Medulla oblongata (tissue), 1 donor: ENCODE data around the gene SPATA12.

ENCODE experiments used
- DNase-seq: peaks from one replicate; pipeline ENCODE4 v3.0.0-alpha.2; 2015; ENCODE audit errors: extremely low spot score

Gene SPATA12, protein sequence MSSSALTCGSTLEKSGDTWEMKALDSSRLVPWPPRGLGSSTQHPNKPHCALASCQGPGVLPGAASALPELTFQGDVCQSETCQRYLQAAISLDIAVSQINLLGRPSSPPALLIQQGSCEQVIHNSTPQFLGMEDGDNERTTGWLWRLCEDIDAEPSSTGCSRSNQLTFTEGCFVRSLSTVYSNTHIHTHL

DNA sequence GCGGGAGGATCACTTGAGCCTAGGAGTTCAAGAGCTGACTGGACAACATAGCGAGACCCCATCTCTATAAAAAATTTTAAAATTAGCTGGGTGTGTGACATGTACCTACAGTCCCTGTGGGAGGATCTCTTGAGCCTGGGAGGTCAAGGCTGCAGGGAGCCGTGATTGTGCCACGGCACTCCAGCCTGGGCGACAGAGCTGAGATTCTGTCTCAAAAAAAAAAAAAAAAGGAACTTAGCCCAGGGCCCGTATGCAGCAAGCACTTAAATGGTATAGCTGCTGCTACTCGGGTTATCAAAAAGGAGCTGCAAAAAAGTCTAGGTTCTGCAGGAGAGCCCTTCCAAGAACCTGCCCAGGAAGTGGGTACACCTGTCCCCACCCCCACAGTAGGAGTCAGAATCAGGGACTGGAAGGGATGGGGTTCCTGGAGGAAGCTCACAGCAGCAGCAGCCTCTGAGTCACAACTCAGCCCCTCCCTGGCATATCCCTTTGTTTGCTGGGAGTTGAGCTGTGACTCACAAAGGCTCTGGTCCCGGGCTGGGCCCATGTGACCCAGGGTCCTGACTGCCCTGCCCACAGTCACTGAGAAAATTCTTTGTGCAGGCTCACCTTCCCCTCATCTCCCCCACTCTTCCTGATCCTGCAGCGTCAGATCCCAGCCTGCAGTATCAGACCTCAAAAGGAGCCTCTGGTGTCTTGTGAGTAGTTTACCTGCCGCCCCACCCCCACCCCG, at the start of gene SPATA12:
Gene SPATA12 (plus strand): TSS at position 576 of the 733 bp plus-strand sequence. CDS start 13,031 bp downstream, outside the sequence.
- DNase-seq: peak; percentile 89

DNA sequence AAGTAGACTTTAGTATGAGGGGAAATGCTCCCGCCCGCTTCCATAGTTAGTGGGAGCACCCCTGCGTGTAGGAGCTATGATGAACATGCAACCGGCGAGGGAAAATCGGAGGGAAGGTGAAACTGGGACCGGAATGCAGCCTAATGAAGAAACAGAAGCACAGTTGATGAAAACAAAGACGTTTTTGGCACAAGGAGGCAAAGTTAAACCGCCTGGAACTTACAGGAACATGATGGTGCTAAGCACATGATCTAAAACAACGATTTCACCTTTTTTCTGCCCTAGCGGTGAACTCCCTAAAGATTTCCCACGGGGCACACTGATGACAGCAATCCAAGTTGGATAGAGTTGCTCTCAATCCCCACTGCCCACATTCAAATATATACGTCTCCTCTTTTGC, 49.4 kb upstream of the SPATA12 start:
- no peak for DNase-seq

DNA sequence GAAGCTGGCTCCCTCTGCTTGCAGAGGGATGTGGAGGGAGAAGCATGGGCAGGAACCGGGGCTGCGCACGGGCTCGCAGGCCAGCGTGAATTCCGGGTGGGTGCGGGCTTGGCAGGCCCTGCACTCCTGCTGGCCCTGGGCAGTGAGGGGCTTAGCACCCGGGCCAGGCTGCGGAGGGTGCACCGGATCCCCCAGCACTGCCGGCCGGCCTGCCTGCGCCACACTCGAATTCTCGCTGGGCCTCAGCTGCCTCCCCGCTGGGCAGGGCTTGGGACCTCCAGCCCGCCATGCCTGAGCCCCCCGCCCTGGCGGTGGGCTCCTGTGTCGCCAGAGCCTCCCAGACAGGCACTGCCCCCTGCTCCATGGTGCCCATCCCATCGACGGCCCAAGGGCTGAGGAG, 47.6 kb upstream of the SPATA12 start:
- no peak for DNase-seq

DNA sequence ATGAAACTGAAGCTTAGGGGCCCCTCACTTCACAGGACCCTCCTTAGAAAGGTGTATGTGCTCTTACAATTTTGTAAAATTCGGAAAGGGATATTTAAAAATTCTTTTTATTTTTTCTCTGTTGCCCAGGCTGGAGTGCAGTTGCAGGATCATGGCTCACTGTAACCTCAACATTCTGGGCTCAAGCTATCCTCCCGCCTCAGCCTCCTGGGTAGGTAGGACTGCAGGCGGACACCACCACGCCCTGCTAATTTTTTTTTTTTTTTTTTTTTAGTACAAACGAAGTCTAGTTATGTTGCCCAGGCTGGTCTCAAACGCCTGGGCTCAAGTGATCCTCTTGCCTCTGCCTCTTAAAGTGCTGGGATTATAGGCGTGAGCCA, 45.1 kb upstream of the SPATA12 start:
- no peak for DNase-seq

DNA sequence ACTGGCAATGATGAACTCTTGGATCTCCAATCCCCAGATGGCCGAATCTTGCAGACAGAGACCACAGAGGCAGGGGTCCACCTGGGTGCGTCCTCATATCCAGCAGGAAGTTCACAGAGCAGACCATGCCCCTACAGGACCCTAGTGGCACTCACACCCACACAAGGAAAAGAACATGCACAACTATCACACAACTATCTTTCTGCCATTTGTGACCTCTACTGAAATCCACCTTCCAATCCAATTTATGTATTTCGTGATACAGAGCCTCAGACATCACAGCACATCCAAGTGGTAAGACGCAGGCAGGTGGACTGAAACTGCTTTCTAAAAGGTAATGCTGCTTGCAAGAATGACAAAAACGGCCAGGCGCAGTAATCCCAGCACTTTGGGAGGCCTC, 44.6 kb upstream of the SPATA12 start:
- DNase-seq: no peak

DNA sequence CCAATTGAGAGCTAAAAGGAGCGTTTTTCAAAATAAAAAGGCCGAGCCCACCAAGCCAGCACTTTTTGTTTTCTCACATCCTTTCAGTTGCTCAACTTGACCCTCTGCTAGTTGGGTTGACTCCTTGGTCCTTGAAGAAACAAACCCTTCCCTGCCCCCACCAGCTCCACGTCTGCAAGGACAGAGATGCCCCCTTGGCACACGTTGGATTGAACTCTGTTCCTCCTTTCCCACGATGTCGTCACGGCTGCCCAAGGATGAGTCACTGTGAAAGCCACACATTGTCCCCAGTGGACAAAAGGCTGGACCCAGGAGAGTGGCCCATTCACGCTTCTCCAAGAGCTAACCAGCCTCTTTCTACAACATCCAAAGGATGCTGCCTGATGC, 43.0 kb upstream of the SPATA12 start:
- DNase-seq: peak; percentile 97

DNA sequence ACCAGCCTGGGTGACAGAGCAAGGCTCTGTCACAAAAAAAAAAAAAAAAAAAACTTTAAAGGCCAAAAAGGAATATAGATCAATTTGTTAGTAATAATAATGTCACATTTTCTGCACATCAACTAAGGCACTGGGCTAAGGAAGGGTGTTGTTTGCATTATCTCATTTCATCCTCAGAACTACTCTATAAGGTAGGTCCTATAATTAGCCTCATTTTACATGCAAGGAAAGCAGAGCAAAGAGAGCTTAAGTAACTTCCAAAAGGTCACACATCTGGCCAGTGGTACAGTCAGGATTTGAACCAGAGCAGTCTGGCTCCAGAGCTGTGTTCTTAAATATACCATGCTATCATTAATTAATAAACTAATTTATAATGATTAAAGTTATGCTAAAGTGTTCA, 42.2 kb upstream of the SPATA12 start:
- DNase-seq: no peak

DNA sequence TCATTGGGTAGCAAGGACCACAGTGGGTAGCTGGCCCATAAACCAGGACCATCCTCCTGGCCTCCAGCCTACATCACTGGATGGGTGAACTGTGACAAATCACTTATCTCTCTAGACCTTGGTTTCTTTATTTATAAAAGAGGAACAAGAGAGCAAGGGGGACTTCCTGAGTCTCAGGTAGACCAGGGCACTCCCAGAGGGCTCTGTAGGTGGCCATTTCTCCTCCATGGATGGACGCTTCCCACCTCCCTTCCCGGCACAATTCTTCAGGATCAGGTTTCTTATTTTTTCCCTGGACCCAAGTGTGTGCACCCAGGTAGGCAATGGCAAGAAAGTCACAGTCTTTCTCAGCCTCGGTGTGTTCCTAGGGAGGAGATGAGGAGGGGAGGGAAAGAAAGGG, 41.4 kb upstream of the SPATA12 start:
- no peak for DNase-seq

DNA sequence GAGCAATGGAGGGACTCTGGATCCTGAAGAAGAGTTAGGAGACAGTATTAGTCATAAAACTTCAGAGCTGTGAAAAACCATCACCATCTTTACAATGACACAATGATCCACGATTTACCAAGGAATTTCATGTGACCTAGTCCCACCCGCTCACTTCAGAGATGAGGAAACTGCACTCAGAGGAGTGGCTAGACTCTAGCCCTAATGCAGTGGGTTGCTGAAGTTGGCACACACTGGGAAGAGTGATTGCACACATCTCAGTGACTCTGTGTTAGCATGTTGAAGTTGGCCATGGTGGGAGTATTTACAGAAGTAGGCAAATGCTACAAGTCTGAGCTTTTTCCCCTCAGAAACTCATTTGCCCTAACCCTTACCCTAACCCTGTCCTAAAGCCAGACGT, 35.2 kb upstream of the SPATA12 start:
- DNase-seq: no peak

DNA sequence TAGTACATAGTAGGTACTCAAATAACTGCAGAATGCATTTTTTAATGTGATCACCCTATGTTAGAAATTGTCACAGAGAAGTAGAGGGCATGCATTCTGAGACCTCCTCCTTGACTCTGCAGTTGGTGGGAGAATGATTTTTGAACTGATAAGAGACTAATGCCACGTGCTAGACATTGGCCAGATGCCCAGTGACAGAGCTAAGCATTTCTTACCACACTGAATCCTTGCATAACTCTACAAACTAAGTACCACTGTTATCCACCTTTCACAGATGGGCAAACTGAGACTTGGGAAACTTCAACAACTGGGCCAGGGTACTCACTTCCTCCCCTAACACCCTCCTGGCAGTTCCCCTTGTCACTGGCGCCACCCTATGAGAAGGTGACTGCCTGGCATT, 33.5 kb upstream of the SPATA12 start:
- DNase-seq: no peak

DNA sequence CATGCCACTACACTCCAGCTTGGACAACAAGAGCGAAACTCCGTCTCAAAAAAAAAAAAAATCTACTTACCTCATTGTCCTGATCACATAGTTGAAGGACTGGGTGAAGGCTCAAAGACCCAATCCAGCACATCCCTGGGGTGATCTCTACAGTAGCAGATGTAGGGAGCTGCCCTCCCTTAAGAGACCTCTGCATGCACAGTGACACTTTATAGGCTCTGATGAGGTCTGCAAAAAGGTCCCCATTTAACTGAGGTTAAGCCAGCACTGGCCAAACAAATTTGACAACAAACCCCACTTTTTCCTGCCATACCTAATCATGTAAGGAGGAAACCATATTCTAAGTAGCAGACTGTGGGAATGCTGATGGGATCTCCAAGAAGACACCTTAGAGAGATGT, 31.1 kb upstream of the SPATA12 start:
- no peak for DNase-seq

DNA sequence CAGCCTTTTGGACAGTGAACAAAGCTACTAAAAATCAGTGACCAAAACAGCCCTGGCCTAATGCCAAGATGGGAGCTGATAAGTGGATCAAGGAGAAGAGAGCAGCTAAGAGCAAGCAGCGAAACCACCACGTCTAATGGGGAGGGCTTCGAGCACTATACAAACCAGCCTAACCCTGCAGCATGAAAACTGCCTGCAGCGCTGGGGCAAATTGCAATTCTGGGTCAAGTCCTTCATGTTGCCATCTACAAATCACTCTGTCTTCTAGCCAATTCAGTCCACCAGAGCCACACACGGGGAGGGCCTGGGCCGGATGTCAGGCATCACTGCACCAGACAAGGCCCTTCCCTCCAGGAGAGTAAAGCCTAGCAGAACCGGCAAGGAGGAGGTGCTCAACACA, 30.5 kb upstream of the SPATA12 start:
- DNase-seq: no peak

DNA sequence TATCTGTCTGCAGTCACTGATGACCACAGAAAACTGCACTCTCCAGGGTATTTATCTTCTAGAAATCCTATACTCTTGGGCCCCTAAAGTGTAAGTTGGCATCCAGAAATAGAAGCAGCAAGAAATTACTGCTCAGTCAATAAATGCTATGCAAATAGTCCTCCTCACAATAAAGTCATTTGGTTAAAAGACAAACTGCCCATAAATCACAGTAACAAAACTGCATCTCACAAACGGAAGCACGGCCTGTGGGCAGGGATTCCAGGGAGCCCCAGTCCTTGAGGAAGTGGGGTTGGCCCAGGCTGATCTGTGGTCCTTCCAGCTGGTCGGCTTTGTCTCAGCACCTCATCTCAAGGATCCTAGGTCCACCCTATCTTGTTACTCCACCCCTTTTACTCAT, 29.7 kb upstream of the SPATA12 start:
- no peak for DNase-seq

DNA sequence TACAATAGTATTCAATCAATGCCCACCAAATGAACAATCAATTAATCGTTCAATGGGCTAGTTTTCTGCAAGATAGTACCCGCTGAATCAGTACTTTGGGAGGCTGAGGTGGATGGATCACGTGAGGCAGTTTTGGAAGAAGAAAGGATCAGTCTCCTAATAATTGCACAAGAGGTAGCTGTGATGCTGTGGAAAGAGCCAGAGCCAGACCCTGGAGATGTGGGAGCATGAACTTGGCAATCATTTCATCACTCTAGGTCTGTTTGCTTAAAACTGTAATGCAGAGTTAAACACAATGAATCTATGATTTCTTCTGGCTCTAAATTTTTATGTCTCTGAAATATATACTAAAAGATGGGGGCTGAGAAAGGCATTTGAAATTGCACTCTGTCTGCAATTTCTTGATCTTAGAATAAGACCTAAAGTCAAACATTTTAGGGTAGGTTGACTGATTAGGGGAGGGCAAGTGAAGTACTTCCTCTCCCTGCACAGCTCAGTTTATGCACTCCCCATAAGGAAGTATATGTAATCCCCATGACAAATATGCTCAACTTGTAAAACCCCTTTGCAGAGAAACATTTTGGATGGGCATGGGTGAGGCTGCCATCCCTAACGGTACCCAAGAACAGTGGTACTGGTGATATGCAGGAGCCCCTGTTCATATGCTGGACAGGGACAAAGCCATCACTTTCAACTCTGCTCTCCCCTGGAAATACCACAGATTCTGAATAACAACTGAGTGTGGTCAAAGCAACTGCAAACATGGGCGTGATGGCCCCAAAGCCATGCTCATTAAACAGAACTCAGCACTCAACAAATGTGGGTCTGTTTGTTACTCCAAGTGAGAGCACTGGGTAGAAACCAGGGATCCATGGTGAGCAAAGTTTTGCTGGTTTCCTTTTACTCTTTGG, 28.6 kb upstream of the SPATA12 start:
- DNase-seq: no peak

DNA sequence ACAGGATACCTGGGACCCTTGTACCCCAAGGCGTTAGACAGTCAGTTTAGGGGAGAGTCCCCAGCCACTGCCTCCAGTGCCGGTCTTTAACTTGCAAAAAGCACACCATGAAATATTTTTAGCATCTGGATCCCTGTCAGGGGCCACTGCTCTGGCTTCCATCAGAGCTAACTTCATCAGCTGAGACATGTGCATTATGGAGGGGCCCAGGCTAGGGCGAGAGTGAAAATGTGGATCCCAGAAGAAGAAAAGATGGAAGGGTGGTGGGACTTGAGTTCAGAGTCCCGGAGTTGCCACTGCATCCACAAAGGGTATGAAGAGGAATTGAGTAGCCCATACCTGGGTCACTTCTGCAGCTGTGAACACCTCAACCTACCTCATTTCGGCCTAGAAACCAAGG, 23.5 kb upstream of the SPATA12 start:
- DNase-seq: no peak

DNA sequence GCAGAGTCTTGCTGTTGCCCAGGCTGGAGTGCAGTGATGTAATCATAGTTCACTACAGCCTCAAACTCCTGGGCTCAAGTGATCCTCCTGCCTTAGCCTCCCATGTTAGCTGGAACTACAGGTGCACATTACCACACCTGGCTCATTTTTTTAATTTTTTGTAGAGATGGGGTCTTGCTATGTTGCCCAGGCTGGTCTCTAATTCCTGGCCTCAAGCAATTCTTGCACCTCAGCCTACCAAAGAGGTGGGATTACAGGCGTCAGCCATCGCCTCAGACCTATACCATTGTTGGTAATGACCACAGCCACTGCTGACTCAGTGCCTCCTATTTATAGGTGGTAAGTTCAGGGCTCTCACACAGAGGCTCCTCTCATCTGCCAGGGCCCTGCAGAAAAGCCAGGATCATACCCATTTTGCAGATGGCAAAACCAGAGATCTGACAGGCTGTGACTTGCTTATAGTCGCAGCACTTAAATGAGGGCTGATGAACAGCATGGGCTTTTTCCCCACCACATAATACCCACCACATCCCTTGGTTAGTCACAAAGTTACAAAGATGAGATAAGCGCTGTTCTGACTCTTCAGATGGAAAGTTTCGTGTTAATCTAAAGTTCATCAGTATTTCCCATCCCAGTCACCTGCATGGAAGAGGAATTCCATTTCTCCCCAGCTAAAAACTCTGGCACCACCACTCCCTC, 21.8 kb upstream of the SPATA12 start:
- no peak for DNase-seq

DNA sequence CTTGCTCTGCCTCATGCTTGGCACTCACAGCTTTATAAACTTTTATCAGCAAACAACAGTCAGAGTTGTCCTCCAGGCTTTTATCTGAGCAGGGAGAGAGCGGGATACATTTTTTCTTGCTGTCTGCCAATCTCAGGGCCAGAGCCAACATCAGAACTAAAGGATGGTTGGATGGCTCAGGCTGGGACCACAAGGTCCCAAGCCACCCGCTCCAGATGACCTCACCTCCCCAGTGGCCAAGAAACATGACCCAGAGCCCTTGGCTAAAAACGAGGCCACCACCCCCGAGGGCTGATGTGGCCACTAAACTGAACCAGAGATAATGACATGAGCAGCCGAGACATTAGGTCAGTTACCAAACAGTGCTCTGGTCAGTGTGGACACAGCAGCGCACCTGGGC, 18.8 kb upstream of the SPATA12 start:
- DNase-seq: no peak

DNA sequence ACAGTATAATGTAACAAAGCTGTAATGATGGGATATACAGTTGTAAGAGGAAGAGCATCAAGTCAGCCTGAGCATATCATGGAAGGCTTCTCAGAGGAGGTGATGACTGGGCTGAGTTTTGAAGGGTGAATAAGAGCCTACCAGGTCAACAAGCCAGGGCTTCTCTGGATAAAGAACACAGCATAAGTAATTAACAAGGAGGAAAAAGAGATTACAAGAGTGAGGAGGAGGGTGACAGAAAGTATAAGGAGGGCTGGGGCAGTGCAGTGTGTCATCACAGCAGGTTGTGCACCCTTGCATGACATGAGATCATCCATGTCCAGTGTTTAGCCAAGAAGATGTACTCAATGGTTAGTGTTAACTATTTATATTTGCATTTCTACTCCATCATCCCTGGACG, 16.9 kb upstream of the SPATA12 start:
- no peak for DNase-seq

DNA sequence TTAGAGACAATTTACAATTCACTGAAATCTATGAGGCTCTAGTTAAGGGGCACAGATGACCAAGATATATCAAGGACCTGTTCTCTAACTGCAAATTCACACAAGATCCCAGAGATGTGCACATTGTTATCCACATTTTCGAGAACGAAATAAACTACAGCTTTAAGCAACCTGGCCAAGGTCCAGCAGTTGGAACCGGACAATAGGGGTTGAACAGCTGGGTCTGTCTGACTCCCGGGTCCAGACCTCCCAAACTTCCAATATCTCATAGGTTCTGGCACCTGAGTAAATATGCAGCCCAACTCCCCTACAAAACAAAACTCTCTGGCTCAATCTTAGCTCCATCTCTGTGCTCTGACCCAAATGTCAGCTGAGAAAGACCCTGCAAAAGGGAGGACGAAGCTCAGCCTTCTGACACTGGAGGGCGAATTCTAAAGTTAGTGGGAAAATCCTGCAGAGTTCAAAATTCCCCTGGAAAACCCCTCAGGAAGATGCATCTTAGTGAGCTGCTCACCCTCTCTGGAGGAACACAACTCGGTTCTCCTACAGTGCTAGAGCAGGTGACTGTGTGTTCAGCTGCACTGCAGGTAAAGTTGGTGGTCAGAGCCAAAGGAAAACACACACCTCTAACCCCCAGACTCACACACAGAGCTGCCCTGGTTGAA, 14.2 kb upstream of the SPATA12 start:
- no peak for DNase-seq

DNA sequence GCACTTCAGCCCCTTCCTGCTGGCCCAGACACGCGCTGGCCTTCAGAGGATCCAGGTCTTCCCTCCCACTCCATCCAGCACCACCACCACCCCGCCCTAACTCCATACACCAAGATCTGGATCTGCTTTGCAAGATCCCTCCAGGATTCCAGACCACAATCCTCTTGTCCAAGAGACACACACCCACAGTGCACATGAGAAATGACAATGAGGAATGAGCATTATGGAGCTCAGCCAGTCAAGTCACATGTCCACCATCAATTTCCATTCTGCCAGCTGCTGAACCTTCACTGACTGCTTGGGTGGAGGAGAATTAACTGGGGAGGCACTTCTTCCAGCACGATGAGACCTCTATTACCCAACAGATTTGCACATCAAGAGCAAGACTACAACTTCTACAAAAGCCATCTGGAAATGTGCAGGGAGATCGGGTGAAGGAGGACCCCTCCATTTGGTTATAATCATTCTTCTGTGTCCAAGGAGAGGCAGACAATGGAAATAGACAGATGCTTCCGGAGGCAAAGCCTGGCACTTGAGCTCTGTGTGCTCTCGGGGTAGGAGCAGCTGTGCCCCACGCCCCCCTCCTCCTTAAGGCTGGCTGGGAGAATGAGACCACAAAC, 12.3 kb upstream of the SPATA12 start:
- DNase-seq: peak; percentile 70

DNA sequence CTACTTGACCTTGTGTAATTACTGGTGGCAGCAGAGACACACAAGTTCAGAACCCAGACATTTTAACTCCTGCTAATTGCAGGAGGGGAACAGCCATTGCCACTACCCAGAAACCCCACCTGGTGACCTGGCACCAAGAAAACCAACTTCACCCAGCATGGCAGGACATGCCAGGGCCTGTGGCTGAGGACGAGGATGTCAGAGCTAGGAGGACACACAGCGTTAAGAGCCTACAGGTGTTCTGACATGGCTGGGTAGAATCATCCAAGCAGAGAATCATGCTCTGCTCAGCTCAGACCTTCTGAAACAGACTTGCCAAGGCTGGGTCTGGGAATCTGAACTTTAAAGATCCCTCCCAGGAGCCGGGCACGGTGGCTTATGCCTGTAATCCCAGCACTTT, 11.7 kb upstream of the SPATA12 start:
- no peak for DNase-seq
